SK-N-SH treated with all-trans-retinoic acid at 6 μM for 48 hours (cell line): ENCODE results near the gene DGKG.

Experiments used
- CSDC2 ChIP-seq: fragments of 250-450 bp; sonication (Bioruptor Pico); IDR thresholded peaks from 2 replicates; pipeline ENCODE4 v1.5.0; 2020; ENCODE audit warnings: mild to moderate bottlenecking, moderate library complexity
- POU6F1 ChIP-seq: fragments of 250-450 bp; sonication (Bioruptor Pico); IDR thresholded peaks from 2 replicates; pipeline ENCODE4 v1.8.0; 2021; ENCODE audit warnings: low read depth, mild to moderate bottlenecking, moderate library complexity, borderline replicate concordance
- TOX ChIP-seq: fragments of 250-450 bp; sonication (Bioruptor Pico); IDR thresholded peaks from 2 replicates; pipeline ENCODE4 v1.8.0; 2021; ENCODE audit warnings: mild to moderate bottlenecking, moderate library complexity, borderline replicate concordance
- TSHZ2 ChIP-seq: fragments of 250-450 bp; sonication (Bioruptor Pico); IDR thresholded peaks from 2 replicates; pipeline ENCODE4 v1.5.0; 2020; ENCODE audit warnings: mild to moderate bottlenecking, moderate library complexity
- ZC3H10 ChIP-seq: fragments of 250-450 bp; sonication (Bioruptor Pico); IDR thresholded peaks from 2 replicates; pipeline ENCODE4 v1.5.1; 2021; ENCODE audit warnings: mild to moderate bottlenecking, moderate library complexity

GRCh38 chr3:186217820-186218164, 144.2 kb downstream of the DGKG start:
- TF ChIP-seq POU6F1: no peak
- no peak for TF ChIP-seq ZC3H10 (CRISPR knock-in tag)
- TF ChIP-seq TOX (CRISPR knock-in tag): no peak
- TF ChIP-seq TSHZ2: no peak
- no peak for TF ChIP-seq CSDC2 (CRISPR knock-in tag)
